ACHN (cell line): ENCODE data around the gene CLSTN2.
A peak's percentile ranks its signal among the peaks of the same experiment; 100 is the strongest.

Experiments used
- DNase-seq: peaks from one replicate; pipeline ENCODE4 v3.0.0-alpha.2; 2015
- in situ Hi-C: cut with HindIII; loops from 2 replicates; pipeline ENCODE4 v1.10.0; 2017; ENCODE audit warnings: low sequenced_read_pairs, low pct_ligation_motif_present, low pct_unique_long_range_greater_than_20kb

Gene CLSTN2

GRCh38 chr3:140234256-140234655 is 299.3 kb downstream of the CLSTN2 start:
- in situ Hi-C loops, result no loop called here
- DNase-seq, result no peak

GRCh38 chr3:140236836-140237501 is 302.0 kb downstream of the CLSTN2 start:
- in situ Hi-C loops, result no loop called here
- no peak for DNase-seq

- no peak for DNase-seq
- in situ Hi-C loops, result no loop called here
Measured at GRCh38 chr3:140238646-140239314, 303.8 kb downstream of the CLSTN2 start.

GRCh38 chr3:140242818-140243276 is 307.9 kb downstream of the CLSTN2 start:
- in situ Hi-C loops, result no loop called here
- DNase-seq, result no peak

GRCh38 chr3:140243575-140243974 is 308.6 kb downstream of the CLSTN2 start:
- in situ Hi-C loops, result no loop called here
- DNase-seq, result no peak

GRCh38 chr3:140244893-140245292 is 309.9 kb downstream of the CLSTN2 start:
- in situ Hi-C loops, result no loop called here
- DNase-seq, result peak; percentile 15

GRCh38 chr3:140246578-140246977 is 311.6 kb downstream of the CLSTN2 start:
- in situ Hi-C loops, result no loop called here

GRCh38 chr3:140247775-140248174 is 312.8 kb downstream of the CLSTN2 start:
- in situ Hi-C loops, result no loop called here

More at GRCh38 chr3:140246578-140246977, 311.6 kb downstream of the CLSTN2 start:
- no peak for DNase-seq

GRCh38 chr3:140249188-140249587 is 314.2 kb downstream of the CLSTN2 start:
- in situ Hi-C loops, result no loop called here
- no peak for DNase-seq

More at GRCh38 chr3:140247775-140248174, 312.8 kb downstream of the CLSTN2 start:
- no peak for DNase-seq

GRCh38 chr3:140250010-140250855 is 315.2 kb downstream of the CLSTN2 start:
- in situ Hi-C loops, result no loop called here
- DNase-seq, result no peak

- no peak for DNase-seq
- in situ Hi-C loops, result no loop called here
Measured at GRCh38 chr3:140250945-140251344, 316.0 kb downstream of the CLSTN2 start.

- in situ Hi-C loops, result no loop called here
- DNase-seq, result no peak
Measured at GRCh38 chr3:140251678-140252077, 316.7 kb downstream of the CLSTN2 start.

GRCh38 chr3:140252812-140253656 is 318.0 kb downstream of the CLSTN2 start:
- in situ Hi-C loops, result no loop called here
- DNase-seq, result no peak

GRCh38 chr3:140258222-140258724 is 323.3 kb downstream of the CLSTN2 start:
- no peak for DNase-seq

GRCh38 chr3:140265302-140265701 is 330.3 kb downstream of the CLSTN2 start:
- in situ Hi-C loops, result no loop called here
- no peak for DNase-seq

More at GRCh38 chr3:140258222-140258724, 323.3 kb downstream of the CLSTN2 start:
- in situ Hi-C loops, result no loop called here

GRCh38 chr3:140268103-140268502 is 333.1 kb downstream of the CLSTN2 start:
- in situ Hi-C loops, result no loop called here
- DNase-seq, result no peak

GRCh38 chr3:140268610-140269009 is 333.6 kb downstream of the CLSTN2 start:
- no peak for DNase-seq
- in situ Hi-C loops, result no loop called here

GRCh38 chr3:140270329-140270728 is 335.3 kb downstream of the CLSTN2 start:
- in situ Hi-C loops, result no loop called here
- DNase-seq, result no peak
